ENCODE results near the gene PPP1R1B. TPM values are rescaled to one million over a fixed set of nuclear protein-coding genes. Genes with fewer than 3 reads are reported as not detected.

Gene PPP1R1B
- total RNA-seq, 2 experiments from 2014 or later = not detected

DNA sequence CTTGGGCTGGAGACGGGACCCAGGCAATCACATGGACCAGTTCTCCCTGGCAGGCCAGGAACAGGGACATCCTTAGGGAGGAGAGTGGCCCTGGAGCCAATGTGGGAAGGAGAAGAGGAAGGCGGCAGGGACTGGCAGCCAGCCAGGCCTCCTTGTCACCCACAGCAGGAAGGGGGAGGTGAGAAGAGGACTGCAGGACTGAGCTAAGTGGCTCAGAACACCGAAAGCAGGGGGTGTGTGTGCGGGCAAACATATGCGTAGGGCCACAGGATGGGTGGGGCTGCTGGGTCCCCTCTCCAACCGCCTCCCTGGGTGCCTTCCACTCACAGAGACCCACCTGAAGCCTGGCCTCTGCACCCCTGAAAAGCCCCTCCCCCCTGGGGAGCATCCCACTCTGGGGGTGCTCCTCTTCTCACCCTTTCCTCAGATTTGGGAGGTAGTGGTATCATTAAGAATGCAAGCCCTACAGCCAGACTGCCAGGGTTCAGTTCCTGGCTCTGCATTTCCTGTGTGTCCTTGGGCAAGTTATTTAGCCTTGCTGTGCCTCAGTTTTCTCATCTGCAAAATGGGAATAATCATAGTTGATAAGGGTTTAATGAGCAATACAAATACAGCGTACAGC, 49.6 kb downstream of the PPP1R1B start:
- no TSS peak for BruUV-seq (replicated peaks)
- Histone ChIP-seq H4K20me1 (ENCODE audit: insufficient read depth, low read length) (no peaks in the 10 kb centered on the region), H3K4me2 (ENCODE audit: low read length) (no peak overlapping the region), H3K4me1 (ENCODE audit: insufficient read depth, low read length, poor library complexity, severe bottlenecking) (peaks cover 41% of the 10 kb centered on the region), H3K27ac (ENCODE audit: low read depth, low read length, poor library complexity, severe bottlenecking) (peak overlapping the region; percentile 19), H2AFZ (ENCODE audit: low read length) (no peak overlapping the region), H3K4me3 (ENCODE audit: low read depth, low read length, poor library complexity, severe bottlenecking) (no peak overlapping the region), H3K79me2 (ENCODE audit: insufficient read depth, low read depth, low read length) (no peaks in the 10 kb centered on the region), H3K9me3 (ENCODE audit: low read length) (no peaks in the 10 kb centered on the region), H3K36me3 (ENCODE audit: insufficient read depth, low read length) (no peaks in the 10 kb centered on the region), H3K9me2 (ENCODE audit: insufficient read depth, low read length) (no peaks in the 10 kb centered on the region)
- TF ChIP-seq, protein P1, sequence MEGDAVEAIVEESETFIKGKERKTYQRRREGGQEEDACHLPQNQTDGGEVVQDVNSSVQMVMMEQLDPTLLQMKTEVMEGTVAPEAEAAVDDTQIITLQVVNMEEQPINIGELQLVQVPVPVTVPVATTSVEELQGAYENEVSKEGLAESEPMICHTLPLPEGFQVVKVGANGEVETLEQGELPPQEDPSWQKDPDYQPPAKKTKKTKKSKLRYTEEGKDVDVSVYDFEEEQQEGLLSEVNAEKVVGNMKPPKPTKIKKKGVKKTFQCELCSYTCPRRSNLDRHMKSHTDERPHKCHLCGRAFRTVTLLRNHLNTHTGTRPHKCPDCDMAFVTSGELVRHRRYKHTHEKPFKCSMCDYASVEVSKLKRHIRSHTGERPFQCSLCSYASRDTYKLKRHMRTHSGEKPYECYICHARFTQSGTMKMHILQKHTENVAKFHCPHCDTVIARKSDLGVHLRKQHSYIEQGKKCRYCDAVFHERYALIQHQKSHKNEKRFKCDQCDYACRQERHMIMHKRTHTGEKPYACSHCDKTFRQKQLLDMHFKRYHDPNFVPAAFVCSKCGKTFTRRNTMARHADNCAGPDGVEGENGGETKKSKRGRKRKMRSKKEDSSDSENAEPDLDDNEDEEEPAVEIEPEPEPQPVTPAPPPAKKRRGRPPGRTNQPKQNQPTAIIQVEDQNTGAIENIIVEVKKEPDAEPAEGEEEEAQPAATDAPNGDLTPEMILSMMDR (conservative IDR thresholded peaks at IDR 0.05; ENCODE audit: low read length) = no peak
- no peak for TF ChIP-seq EZH2phosphoT487 (IDR thresholded peaks at IDR 0.05; ENCODE audit: borderline replicate concordance, low read depth, low read length)
- DNase-seq (ENCODE audit: low spot score) = peak; percentile 42
- CTCF ChIA-PET (ENCODE audit: unreplicated experiment) = interaction anchor here (1.0 to 1.2 kb wide), 2 partner anchors 22 to 116 kb away, joined by 3 read pairs; no protein-coding TSS in a partner anchor
- POLR2A ChIA-PET = no interaction called here
- intact Hi-C loops (cut with micrococcal nuclease; ENCODE audit: unreplicated experiment) = no loop called here

DNA sequence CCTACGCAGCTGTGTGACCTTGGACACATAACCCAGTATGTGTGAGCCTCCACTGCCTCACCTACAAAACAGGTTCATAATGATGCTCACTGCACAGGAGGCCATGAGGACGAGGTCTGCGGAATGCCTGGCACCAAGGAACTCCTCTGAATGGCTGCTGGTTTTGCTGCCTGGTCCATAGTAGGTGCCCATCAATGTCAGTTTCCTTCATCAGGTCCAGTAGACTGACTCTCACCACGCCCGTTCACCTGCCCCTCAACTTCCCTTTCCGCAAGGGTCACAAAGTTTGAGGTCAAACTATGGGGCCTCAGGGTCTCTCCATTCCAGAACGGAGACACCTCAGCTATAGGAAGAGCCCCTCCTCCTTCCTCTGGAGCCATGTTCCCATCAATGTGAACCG, 50.3 kb downstream of the PPP1R1B start:
- H3K36me3 ChIP-seq (ENCODE audit: insufficient read depth, low read length) = no peaks in the 10 kb centered on the region
- CTCF ChIA-PET (ENCODE audit: unreplicated experiment) = no interaction called here
- no peak overlapping the region for H3K4me2 ChIP-seq (ENCODE audit: low read length)
- POLR2A ChIA-PET = no interaction called here
- H3K4me1 ChIP-seq (ENCODE audit: insufficient read depth, low read length, poor library complexity, severe bottlenecking) = peaks cover 41% of the 10 kb centered on the region
- H3K4me3 ChIP-seq (ENCODE audit: low read depth, low read length, poor library complexity, severe bottlenecking) = no peak overlapping the region
- H2AFZ ChIP-seq (ENCODE audit: low read length) = no peak overlapping the region
- H4K20me1 ChIP-seq (ENCODE audit: insufficient read depth, low read length) = no peaks in the 10 kb centered on the region
- no peak overlapping the region for H3K27ac ChIP-seq (ENCODE audit: low read depth, low read length, poor library complexity, severe bottlenecking)
- TF ChIP-seq, protein P1 (conservative IDR thresholded peaks at IDR 0.05; ENCODE audit: low read length) = no peak
- no peak for TF ChIP-seq EZH2phosphoT487 (IDR thresholded peaks at IDR 0.05; ENCODE audit: borderline replicate concordance, low read depth, low read length)
- H3K9me2 ChIP-seq (ENCODE audit: insufficient read depth, low read length) = no peaks in the 10 kb centered on the region
- DNase-seq (ENCODE audit: low spot score) = no peak
- no peaks in the 10 kb centered on the region for H3K79me2 ChIP-seq (ENCODE audit: insufficient read depth, low read depth, low read length)
- no TSS peak for BruUV-seq (replicated peaks)
- H3K9me3 ChIP-seq (ENCODE audit: low read length) = no peaks in the 10 kb centered on the region
- intact Hi-C loops (cut with micrococcal nuclease; ENCODE audit: unreplicated experiment) = no loop called here

DNA sequence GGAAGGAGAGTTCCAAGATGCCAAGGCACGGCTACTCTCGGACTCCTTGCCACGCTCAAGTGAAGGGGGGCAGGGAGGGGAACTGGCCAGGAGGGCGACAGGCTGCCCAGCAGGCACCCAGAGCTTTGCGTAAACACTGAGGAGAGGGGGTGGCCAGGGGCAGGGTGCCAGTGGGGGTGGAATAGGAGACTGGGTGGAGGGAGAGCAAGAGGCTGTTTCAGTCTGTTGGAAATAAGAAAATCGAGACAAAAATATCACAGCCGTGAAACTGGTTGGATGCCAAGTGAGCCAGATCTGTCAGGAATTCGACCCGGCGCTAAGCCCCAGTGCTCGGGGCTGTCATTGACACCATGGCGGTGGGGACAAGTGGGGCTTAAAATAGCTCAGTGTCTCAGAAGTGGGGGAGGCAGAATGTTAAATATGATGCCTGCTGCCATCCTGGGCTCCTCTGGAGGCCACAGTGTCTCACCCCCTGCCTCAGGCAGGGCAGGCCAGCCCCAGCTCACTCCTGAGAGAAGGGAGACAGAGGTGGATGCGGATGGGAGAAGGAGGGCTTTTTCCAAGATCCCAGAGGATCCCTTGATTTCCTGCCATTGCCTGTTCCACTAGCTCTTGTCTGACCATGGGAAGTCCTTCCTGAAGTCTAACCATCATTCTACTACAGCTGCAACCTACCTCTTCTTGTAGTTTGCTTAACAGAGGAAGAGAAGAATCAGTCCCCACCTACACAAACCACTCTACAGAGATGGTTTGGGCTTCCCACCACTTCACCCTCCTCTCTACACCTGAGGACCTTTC, 51.0 kb downstream of the PPP1R1B start:
- Histone ChIP-seq H4K20me1 (ENCODE audit: insufficient read depth, low read length) (no peaks in the 10 kb centered on the region), H3K4me2 (ENCODE audit: low read length) (no peak overlapping the region), H3K4me3 (ENCODE audit: low read depth, low read length, poor library complexity, severe bottlenecking) (no peak overlapping the region), H3K79me2 (ENCODE audit: insufficient read depth, low read depth, low read length) (no peaks in the 10 kb centered on the region), H3K36me3 (ENCODE audit: insufficient read depth, low read length) (no peaks in the 10 kb centered on the region), H3K9me2 (ENCODE audit: insufficient read depth, low read length) (no peaks in the 10 kb centered on the region), H2AFZ (ENCODE audit: low read length) (no peak overlapping the region), H3K27ac (ENCODE audit: low read depth, low read length, poor library complexity, severe bottlenecking) (no peak overlapping the region), H3K9me3 (ENCODE audit: low read length) (no peaks in the 10 kb centered on the region), H3K4me1 (ENCODE audit: insufficient read depth, low read length, poor library complexity, severe bottlenecking) (peaks cover 41% of the 10 kb centered on the region)
- BruUV-seq (replicated peaks) = no TSS peak
- ChIA-PET POLR2A (no interaction called here), CTCF (ENCODE audit: unreplicated experiment) (no interaction called here)
- no peak for DNase-seq (ENCODE audit: low spot score)
- intact Hi-C loops (cut with micrococcal nuclease; ENCODE audit: unreplicated experiment) = no loop called here
- TF ChIP-seq, protein P1 (conservative IDR thresholded peaks at IDR 0.05; ENCODE audit: low read length) = no peak
- TF ChIP-seq EZH2phosphoT487 (IDR thresholded peaks at IDR 0.05; ENCODE audit: borderline replicate concordance, low read depth, low read length) = no peak

All from OCI-LY7 (cell line).